ENCODE results near the gene NDFIP2. TPM values are rescaled to one million over a fixed set of nuclear protein-coding genes. Genes with fewer than 3 reads are reported as not detected.

NDFIP2 gene
- polyA plus RNA-seq, 1 of the 3 experiments (the other 2 are of a cell fraction) = 21.4 TPM

DNA sequence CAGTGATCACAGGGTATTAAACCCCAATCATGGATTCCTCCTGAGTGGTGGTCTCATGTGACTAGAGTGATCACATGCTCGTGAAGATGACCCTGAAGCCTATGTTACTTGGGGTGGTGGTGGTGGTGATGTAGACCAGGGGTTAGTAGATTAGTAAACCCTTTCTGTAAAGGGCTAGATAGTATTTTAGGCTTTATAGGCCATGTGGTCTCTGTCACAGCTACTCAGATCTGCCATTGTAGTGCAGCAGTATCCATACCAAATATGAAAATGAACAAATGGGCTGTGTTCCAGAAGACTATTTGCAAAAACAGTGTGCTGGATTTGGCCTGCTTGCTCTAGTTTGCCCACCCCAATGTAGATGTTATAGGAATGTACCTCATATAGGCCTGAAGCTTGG lies 9.4 kb downstream of the NDFIP2 start:
- H3K79me2 ChIP-seq (ENCODE audit: insufficient read depth) = peaks cover 94% of the 10 kb centered on the region
- H3K27ac ChIP-seq (ENCODE audit: low read depth in 2 of 2, low read length in 1 of 2) = peak overlapping the region in 1 of 2 experiments; percentile 65; a peak in 2 of 4 replicates
- no peak overlapping the region for H3K4me3 ChIP-seq (ENCODE audit: low read depth in 2 of 2, low read length in 1 of 2)

DNA sequence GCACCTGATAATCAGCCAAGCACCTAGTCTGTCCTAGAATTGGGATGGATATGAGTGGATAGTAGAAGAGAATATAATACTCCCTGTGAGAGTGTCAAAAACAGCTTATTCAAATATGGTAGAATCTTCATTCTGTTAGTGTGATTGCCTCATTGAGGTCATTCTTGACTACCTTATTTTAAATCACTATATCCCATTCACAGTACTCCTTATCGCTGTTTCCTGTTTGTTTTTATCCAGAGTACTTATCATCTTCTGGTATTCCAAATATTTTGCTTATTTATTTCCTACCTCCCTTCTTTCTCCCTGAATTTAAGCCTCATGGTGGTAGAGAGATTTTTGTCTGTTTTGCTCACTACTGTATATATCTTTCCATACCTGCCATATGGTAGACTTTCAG lies 9.9 kb downstream of the NDFIP2 start:
- Histone ChIP-seq H3K27me3 (ENCODE audit: insufficient read depth) (no peaks in the 10 kb centered on the region), H3K4me2 (no peak overlapping the region), H4K20me1 (ENCODE audit: insufficient read depth) (peaks cover 29% of the 10 kb centered on the region; the same call in 1 of the 2 replicates), H3K9me2 (no peaks in the 10 kb centered on the region), H3K27ac (ENCODE audit: low read depth in 2 of 2, low read length in 1 of 2) (peak overlapping the region in 1 of 2 experiments; percentile 65; a peak in 2 of 4 replicates), H3K9me3 (no peaks in the 10 kb centered on the region), H3F3A (replicated peaks; ENCODE audit: insufficient read depth) (peaks cover 7% of the 10 kb centered on the region), H3K4me1 (ENCODE audit: control insufficient read depth in 1 of 2, insufficient read depth in 2 of 2, low read depth in 1 of 2, low read length in 1 of 2) (peaks cover 0 to 8% of the 10 kb centered on the region in 2 experiments; a peak in 2 of 4 replicates), H2AFZ (ENCODE audit: low read depth) (no peak overlapping the region), H3K4me3 (ENCODE audit: low read depth in 2 of 2, low read length in 1 of 2) (no peak overlapping the region), H3K36me3 (replicated peaks in 1 of 2; ENCODE audit: control insufficient read depth in 1 of 2, insufficient read depth in 2 of 2, low read length in 1 of 2) (peaks cover 8 to 11% of the 10 kb centered on the region in 2 experiments), H3K79me2 (ENCODE audit: insufficient read depth) (peaks cover 94% of the 10 kb centered on the region), H3K9ac (no peak overlapping the region)
- POLR2A ChIA-PET = no interaction called here
- WGBS (ENCODE audit: low lambda C conversion rate) = 91% methylated on average over 1 of the region's 1 CpG
- DNase-seq = no peak
- CTCF ChIA-PET = interaction anchor here (1.3 kb wide), 1 partner anchor 9 kb away, joined by 3 read pairs; no protein-coding TSS in a partner anchor
- TF ChIP-seq TEAD4 (IDR thresholded peaks at IDR 0.05; ENCODE audit: borderline replicate concordance, insufficient read depth) = no peak

More for the DNA sequence above, 9.4 kb downstream of the NDFIP2 start:
- H3K9me3 ChIP-seq = no peaks in the 10 kb centered on the region
- no peaks in the 10 kb centered on the region for H3K9me2 ChIP-seq
- H3K27me3 ChIP-seq (ENCODE audit: insufficient read depth) = no peaks in the 10 kb centered on the region
- H3K4me2 ChIP-seq = no peak overlapping the region
- CTCF ChIA-PET = interaction anchor here (1.3 to 2.9 kb wide), 2 partner anchors 9 to 67 kb away, joined by 3 to 9 read pairs; no protein-coding TSS in a partner anchor
- peaks cover 8 to 11% of the 10 kb centered on the region in 2 experiments for H3K36me3 ChIP-seq (replicated peaks in 1 of 2; ENCODE audit: control insufficient read depth in 1 of 2, insufficient read depth in 2 of 2, low read length in 1 of 2)
- TF ChIP-seq SMC3 (IDR thresholded peaks at IDR 0.05; ENCODE audit: low read depth, low read length) = no peak
- no peak for TF ChIP-seq CHD2 (IDR thresholded peaks at IDR 0.05; ENCODE audit: low read length, partially characterized antibody)
- TF ChIP-seq NFIC (IDR thresholded peaks at IDR 0.05; ENCODE audit: borderline replicate concordance) = no peak
- TF ChIP-seq, protein P1, sequence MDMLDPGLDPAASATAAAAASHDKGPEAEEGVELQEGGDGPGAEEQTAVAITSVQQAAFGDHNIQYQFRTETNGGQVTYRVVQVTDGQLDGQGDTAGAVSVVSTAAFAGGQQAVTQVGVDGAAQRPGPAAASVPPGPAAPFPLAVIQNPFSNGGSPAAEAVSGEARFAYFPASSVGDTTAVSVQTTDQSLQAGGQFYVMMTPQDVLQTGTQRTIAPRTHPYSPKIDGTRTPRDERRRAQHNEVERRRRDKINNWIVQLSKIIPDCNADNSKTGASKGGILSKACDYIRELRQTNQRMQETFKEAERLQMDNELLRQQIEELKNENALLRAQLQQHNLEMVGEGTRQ (IDR thresholded peaks at IDR 0.05; ENCODE audit: borderline replicate concordance, low read depth, low read length) = no peak
- TF ChIP-seq FOXM1 (IDR thresholded peaks at IDR 0.05; ENCODE audit: low read depth) = no peak
- TF ChIP-seq, protein P2, sequence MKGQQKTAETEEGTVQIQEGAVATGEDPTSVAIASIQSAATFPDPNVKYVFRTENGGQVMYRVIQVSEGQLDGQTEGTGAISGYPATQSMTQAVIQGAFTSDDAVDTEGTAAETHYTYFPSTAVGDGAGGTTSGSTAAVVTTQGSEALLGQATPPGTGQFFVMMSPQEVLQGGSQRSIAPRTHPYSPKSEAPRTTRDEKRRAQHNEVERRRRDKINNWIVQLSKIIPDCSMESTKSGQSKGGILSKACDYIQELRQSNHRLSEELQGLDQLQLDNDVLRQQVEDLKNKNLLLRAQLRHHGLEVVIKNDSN (IDR thresholded peaks at IDR 0.05; ENCODE audit: borderline replicate concordance, low read depth) = no peak
- TF ChIP-seq, protein P3, sequence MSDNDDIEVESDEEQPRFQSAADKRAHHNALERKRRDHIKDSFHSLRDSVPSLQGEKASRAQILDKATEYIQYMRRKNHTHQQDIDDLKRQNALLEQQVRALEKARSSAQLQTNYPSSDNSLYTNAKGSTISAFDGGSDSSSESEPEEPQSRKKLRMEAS (IDR thresholded peaks at IDR 0.05; ENCODE audit: low read depth) = no peak
- TF ChIP-seq SIN3A (IDR thresholded peaks at IDR 0.05; ENCODE audit: borderline replicate concordance, low read depth, low read length) = no peak
- TF ChIP-seq RFX5 (IDR thresholded peaks at IDR 0.05; ENCODE audit: low read length) = no peak
- H4K20me1 ChIP-seq (ENCODE audit: insufficient read depth) = peaks cover 29% of the 10 kb centered on the region; the same call in 1 of the 2 replicates
- no peak for DNase-seq
- peaks cover 0 to 8% of the 10 kb centered on the region in 2 experiments; a peak in 2 of 4 replicates for H3K4me1 ChIP-seq (ENCODE audit: control insufficient read depth in 1 of 2, insufficient read depth in 2 of 2, low read depth in 1 of 2, low read length in 1 of 2)
- no peak overlapping the region for H2AFZ ChIP-seq (ENCODE audit: low read depth)
- H3K9ac ChIP-seq = no peak overlapping the region
- 92% methylated on average over 1 of the region's 1 CpG for WGBS (ENCODE audit: low lambda C conversion rate)
- POLR2A ChIA-PET = no interaction called here
- peaks cover 7% of the 10 kb centered on the region for H3F3A ChIP-seq (replicated peaks; ENCODE audit: insufficient read depth)
